Body of pancreas (tissue), 4 donors: Measurements from ENCODE around the gene GPR142. TPM values are rescaled to one million over a fixed set of nuclear protein-coding genes. Genes with fewer than 3 reads are reported as not detected.
A peak's percentile ranks its signal among the peaks of the same experiment; 100 is the strongest.
"Not testable (repeated sequence)": the region's sequence is repeated elsewhere in the genome, so short reads cannot be mapped to it uniquely, and the experiment has no call there.

Experiments
- ATAC-seq: fragments of 150-250 bp; one replicate; pipeline ENCODE4 v1.9.1; 2016
- DNase-seq, 4 donors: peaks; one replicate each; pipeline ENCODE4 v3.0.0-alpha.2; 2019
- H3K27ac ChIP-seq, 4 donors: fragments of 200-600 bp; sonication (generic); 1 replicate in 3 of 4; 2 replicates in 1 of 4; pipeline versions ENCODE4 v1.5.1 to v1.6.1; 2016 to 2019; ENCODE audit warnings: mild to moderate bottlenecking in 1 of 4, mixed read lengths in 1 of 4, moderate library complexity in 1 of 4
- H3K27me3 ChIP-seq, 2 donors: fragments of 200-600 bp; sonication (generic); one replicate each; pipeline ENCODE4 v1.6.0; 2016; ENCODE audit warnings: mild to moderate bottlenecking in 1 of 2
- H3K36me3 ChIP-seq, 2 donors: fragments of 200-600 bp; sonication (generic); replicated peaks in 1 of 2; 2 replicates each; pipeline ENCODE4 v1.5.1; 2016; ENCODE audit warnings: low read depth in 2 of 2; ENCODE audit not compliant: insufficient read depth in 1 of 2
- H3K4me1 ChIP-seq: fragments of 200-600 bp; sonication (generic); one replicate; pipeline ENCODE4 v1.6.0; 2016
- H3K4me3 ChIP-seq, 2 donors: fragments of 200-600 bp; sonication (generic); 1 replicate in 1 of 2; 2 replicates in 1 of 2; pipeline ENCODE4 v1.5.1; 2016 to 2019
- H3K9me3 ChIP-seq, 3 donors: fragments of 200-600 bp; sonication (generic); 1 replicate in 2 of 3; 2 replicates in 1 of 3; pipeline ENCODE4 v1.5.1; 2016
- POLR2A ChIP-seq, 3 donors: fragments of 450-650 bp; IDR thresholded peaks; one replicate each; pipeline ENCODE4 v1.6.1; 2016; ENCODE audit warnings: antibody characterized with exemption in 3 of 3, mild to moderate bottlenecking in 2 of 3
- WGBS, 2 donors: methylation state at CpG; one replicate each; pipeline ENCODE4 v1.1.5; 2017; 5-methylcytosine and 5-hydroxymethylcytosine counted together
- intact Hi-C: fragments of 100-400 bp; cut with DNase I; formaldehyde crosslinking; loops from one replicate; pipeline ENCODE4 v1.15.1; 2023
- total RNA-seq, 2 donors: library from RNA; depleted of rRNA; stranded (reverse); fragments of >200 nt; gene quantifications; one replicate each; pipeline ENCODE4 v1.1.0, GENCODE V29; 2016
- TF ChIP-seq, protein P1 (sequence below), 7 experiments: fragments of 450-650 bp in 4 of 7; fragments of 200-600 bp in 3 of 7; sonication (generic) in 3 of 7; IDR thresholded peaks; one replicate each; pipeline ENCODE4 v1.5.1; 2016 to 2019; ENCODE audit warnings: antibody characterized with exemption in 7 of 7

Gene GPR142
- total RNA-seq, 2 donors from 2014 or later = 0.52 to 0.66 TPM

DNA sequence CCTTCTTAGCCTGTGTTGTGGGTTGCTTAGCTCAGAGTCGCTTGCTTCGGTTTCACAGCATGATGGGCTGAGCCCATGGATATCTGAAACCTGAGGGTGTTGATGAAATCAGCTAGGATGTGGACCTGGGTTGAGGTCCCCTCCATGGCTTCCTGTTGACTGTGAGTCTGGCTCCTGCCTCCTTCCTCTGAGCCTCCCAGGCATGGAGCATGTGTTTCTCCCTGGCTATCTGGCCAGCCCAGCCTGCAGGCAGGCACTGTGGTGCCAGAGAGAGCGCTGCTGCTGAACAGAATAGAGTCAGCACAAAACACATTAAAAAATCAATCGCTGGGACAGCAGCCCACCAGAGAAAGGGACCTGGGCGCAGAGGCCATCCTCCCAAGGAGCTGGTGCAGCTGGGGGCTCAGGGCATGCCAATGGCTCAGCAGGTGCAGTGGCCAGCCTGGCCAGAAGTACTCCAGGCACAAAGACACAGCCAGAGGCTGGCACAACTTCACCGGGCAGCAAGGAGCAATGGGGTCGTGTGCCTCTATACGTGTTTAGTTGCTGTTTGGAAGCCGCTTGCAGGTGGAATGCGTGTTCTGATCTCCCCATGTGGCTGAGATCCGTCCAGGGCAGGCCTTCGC, 36.3 kb downstream of the GPR142 start:
- no peaks in the 10 kb centered on the region for H3K9me3 ChIP-seq
- no peak for DNase-seq
- peaks cover 8% of the 10 kb centered on the region for H3K4me1 ChIP-seq
- intact Hi-C loops = no loop called here
- H3K27me3 ChIP-seq = no peaks in the 10 kb centered on the region
- WGBS, 2 donors = 67 to 74% methylated on average over 5 to 12 of the region's 12 CpGs
- H3K36me3 ChIP-seq = no peaks in the 10 kb centered on the region
- TF ChIP-seq, protein P1, sequence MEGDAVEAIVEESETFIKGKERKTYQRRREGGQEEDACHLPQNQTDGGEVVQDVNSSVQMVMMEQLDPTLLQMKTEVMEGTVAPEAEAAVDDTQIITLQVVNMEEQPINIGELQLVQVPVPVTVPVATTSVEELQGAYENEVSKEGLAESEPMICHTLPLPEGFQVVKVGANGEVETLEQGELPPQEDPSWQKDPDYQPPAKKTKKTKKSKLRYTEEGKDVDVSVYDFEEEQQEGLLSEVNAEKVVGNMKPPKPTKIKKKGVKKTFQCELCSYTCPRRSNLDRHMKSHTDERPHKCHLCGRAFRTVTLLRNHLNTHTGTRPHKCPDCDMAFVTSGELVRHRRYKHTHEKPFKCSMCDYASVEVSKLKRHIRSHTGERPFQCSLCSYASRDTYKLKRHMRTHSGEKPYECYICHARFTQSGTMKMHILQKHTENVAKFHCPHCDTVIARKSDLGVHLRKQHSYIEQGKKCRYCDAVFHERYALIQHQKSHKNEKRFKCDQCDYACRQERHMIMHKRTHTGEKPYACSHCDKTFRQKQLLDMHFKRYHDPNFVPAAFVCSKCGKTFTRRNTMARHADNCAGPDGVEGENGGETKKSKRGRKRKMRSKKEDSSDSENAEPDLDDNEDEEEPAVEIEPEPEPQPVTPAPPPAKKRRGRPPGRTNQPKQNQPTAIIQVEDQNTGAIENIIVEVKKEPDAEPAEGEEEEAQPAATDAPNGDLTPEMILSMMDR (IDR thresholded peaks at IDR 0.05) = no peak
- TF ChIP-seq POLR2A (IDR thresholded peaks at IDR 0.05) = no peak
- no peak overlapping the region for H3K4me3 ChIP-seq
- no peak for ATAC-seq
- H3K27ac ChIP-seq = no peak overlapping the region

DNA sequence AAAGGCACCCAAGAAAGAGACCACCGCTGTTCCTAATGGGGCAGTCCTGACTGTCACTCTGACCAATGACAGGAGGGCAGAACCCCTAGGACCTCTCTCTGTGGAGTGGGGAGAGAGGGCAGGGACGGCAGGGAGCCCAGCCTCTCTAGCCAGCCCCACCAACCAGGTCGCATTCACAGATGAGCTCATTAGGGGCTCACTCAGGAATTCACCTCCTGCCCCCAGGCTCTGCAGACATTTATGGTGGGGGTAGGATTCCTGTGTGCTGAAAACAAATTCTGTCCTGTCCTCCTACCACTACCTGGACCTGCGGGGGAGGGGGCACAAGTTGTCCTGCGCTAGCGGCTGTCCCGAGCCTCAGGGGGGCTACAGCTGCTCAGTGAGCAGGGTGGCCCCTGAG, 36.9 kb downstream of the GPR142 start:
- no peaks in the 10 kb centered on the region for H3K9me3 ChIP-seq
- intact Hi-C loops = no loop called here
- peaks cover 8% of the 10 kb centered on the region for H3K4me1 ChIP-seq
- no peak for TF ChIP-seq POLR2A (IDR thresholded peaks at IDR 0.05)
- TF ChIP-seq, protein P1 (IDR thresholded peaks at IDR 0.05) = no peak
- H3K27me3 ChIP-seq = no peaks in the 10 kb centered on the region
- no peaks in the 10 kb centered on the region for H3K36me3 ChIP-seq
- DNase-seq (no peak), ATAC-seq (no peak)
- H3K27ac ChIP-seq = no peak overlapping the region
- no peak overlapping the region for H3K4me3 ChIP-seq
- 78% methylated on average over 7 of the region's 7 CpGs; no CpG with 5 or more reads in 1 of the 2 donors for WGBS, 2 donors

DNA sequence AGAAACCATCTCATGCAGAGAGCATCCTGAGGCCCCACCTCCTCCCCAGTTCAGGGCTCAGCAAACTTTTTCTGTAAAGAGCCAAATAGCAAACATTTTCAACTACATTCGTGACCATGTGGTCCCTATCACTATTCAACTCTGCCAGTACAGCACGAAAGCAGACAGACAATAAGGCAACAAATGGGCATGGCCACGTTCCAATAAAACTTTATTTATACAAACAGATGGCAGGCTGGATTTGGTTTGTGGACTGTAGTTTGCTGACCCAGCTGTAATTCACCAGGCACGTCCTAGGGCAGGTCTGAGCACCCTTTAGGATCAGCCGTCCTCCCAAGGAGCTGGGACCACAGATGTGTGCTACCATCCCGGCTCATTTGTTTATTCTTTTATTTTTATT, 37.5 kb downstream of the GPR142 start:
- H3K27ac ChIP-seq = no peak overlapping the region
- no peak for ATAC-seq
- H3K27me3 ChIP-seq = no peaks in the 10 kb centered on the region

DNA sequence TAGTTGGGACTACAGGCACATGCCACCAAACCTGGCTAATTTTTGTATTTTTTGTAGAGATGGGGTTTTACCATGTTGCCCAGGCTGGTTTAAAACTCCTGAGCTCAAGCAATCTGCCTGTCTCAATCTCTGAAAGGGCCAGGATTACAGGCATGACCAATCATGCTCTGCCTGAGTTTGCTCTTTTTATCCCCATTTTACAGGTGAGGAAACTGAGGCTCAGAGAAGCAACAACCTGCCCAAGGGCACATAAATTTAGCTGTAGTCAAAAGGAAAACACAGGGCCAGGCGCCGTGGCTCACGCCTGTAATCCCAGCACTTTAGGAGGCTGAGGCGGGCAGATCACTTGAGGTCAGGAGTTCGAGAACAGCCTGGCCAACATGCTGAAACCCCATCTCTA, 38.0 kb downstream of the GPR142 start:
- H3K36me3 ChIP-seq, intact Hi-C loops, H3K27me3 ChIP-seq, H3K4me3 ChIP-seq, ATAC-seq, H3K27ac ChIP-seq, H3K4me1 ChIP-seq, DNase-seq, H3K9me3 ChIP-seq: not testable (repeated sequence)
- WGBS, 2 donors = 93 to 97% methylated on average over 5 of the region's 5 CpGs

More for the DNA sequence above, 37.5 kb downstream of the GPR142 start:
- TF ChIP-seq POLR2A (IDR thresholded peaks at IDR 0.05) = no peak
- TF ChIP-seq, protein P1 (IDR thresholded peaks at IDR 0.05) = no peak
- no peak for DNase-seq
- intact Hi-C loops = no loop called here
- H3K4me1 ChIP-seq = peaks cover 8% of the 10 kb centered on the region
- no peak overlapping the region for H3K4me3 ChIP-seq
- WGBS, 2 donors = 80 to 84% methylated on average over 6 of the region's 6 CpGs
- H3K9me3 ChIP-seq = no peaks in the 10 kb centered on the region
- no peaks in the 10 kb centered on the region for H3K36me3 ChIP-seq

DNA sequence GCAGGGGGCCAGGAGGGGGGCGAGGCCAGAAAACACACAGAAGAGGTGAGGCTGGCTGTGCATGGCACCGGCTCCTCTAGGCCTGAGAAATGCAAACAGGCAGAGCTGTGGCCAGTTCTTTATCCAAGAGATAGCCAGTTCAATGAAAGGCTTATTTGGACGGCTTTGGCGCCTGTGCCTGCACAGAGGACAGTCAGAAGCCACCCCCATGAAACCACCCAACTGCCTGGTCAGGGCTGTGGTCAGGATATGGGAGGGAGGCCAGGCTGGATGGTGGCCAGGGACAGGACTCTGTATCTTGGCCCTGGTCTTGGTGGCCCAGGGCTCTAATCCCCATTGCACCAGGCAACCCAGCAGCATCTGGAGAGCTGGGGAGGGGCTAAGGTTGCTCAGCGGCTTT, 40.1 kb downstream of the GPR142 start:
- DNase-seq = peak; percentile 17 to 57 (median 36)

More for the DNA sequence above, 40.1 kb downstream of the GPR142 start:
- 36 to 46% methylated on average over 5 of the region's 5 CpGs for WGBS, 2 donors
- peak; percentile 42 for ATAC-seq
- TF ChIP-seq POLR2A (IDR thresholded peaks at IDR 0.05) = no peak
- TF ChIP-seq, protein P1 (IDR thresholded peaks at IDR 0.05) = no peak
- Histone ChIP-seq H3K4me3 (no peak overlapping the region), H3K27me3 (no peaks in the 10 kb centered on the region), H3K36me3 (no peaks in the 10 kb centered on the region), H3K9me3 (no peaks in the 10 kb centered on the region), H3K27ac (no peak overlapping the region), H3K4me1 (peaks cover 8% of the 10 kb centered on the region)
- intact Hi-C loops = no loop called here
